CD4-positive, alpha-beta T cell treated with Interferon alpha-2 for 1 hour (primary cell): ENCODE measurements around the gene CNTNAP2.

Experiments used
- DNase-seq, 2 donors: peaks; one replicate each; pipeline ENCODE4 v3.0.0-alpha.2; 2020 to 2022

Gene CNTNAP2

GRCh38 chr7:146449625-146450024 lies 333.0 kb downstream of the CNTNAP2 start:
- no peak for DNase-seq

DNA sequence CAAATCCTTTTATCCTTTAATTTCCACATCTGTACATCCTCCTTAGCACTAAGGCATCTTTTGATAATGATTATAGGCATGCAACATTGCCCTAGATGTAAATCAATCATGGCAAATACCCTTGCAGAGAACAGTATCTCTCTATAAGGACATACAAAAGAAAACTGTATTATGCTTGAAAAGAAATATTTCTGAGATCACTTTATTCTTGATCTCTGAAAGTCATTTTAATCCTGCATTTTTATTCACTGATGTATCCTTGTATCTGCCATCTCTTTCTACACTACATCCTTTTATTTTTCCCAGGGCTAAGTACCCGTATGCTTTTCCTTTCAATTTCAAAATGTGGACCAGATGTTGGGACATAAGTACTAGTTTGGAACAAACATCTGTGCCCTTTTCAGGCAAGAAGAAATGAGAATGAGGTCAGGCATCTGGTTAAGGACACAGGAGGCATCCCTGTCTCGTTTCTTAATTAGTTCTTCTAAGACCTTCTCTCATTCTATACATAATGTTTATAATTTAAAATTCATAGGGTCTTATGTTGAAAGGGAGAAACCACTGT lies 338.6 kb downstream of the CNTNAP2 start:
- DNase-seq: no peak

DNA sequence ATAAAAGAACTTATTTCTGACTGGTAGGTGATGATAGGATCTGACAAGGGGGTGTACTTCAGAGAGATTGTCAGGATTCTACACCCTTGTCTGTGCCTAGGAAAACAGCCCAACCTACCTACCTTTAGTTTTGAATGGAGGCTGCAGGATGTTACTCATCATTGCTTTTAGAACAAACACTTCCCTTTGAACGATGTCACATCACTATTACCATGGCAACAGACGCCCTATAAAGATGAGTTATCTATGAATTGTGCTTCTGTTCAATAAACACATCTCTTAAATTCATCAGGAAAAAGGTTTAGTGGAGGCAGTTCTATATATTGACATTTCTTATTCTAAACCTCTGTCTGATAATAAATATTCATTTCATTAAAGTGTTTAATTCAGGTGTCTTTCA lies 362.4 kb downstream of the CNTNAP2 start:
- DNase-seq: no peak

DNA sequence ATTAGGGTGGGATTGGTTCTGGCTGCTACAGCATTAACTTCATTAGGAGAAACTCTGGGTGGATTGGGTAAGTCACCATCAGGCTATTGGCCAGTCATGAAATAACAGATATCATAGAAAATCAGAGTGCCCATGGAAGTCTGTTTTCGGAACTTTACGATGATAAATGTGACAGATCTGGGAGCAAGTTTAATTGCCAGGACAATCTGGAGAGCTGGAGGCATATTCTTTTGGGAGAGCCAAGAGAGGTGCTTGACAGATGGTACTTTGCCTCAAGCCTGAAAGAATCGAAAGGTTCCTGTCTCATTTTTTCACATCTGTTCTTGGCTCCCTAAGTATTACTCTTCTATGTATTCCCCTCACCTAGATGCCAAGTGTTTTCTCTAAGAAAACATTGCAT lies 369.9 kb downstream of the CNTNAP2 start:
- no peak for DNase-seq

GRCh38 chr7:146492017-146492416 lies 375.4 kb downstream of the CNTNAP2 start:
- DNase-seq: no peak

GRCh38 chr7:146494952-146495596 lies 378.5 kb downstream of the CNTNAP2 start:
- no peak for DNase-seq

DNA sequence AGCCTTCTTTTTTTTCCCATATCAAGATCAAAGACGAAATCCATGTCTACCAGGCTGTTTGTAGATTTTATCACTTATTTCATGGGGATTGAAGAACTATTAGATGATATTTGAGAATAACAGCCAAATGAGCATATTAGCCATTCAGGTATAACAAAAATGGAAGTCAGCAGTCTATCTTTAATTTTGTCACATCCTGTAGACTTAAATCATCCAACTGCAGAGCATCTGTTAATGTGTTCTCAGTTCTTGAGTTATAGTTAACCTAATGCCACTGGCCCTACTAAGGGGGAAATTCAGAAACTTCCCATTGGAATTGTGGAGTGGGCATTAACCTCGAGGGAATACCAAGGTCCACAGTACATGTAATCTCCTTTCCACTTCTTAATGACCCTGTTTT lies 380.1 kb downstream of the CNTNAP2 start:
- no peak for DNase-seq

- DNase-seq: no peak
Observed at GRCh38 chr7:146499970-146500369, 383.4 kb downstream of the CNTNAP2 start.

- DNase-seq: no peak
Observed at GRCh38 chr7:146503844-146504243, 387.2 kb downstream of the CNTNAP2 start.

DNA sequence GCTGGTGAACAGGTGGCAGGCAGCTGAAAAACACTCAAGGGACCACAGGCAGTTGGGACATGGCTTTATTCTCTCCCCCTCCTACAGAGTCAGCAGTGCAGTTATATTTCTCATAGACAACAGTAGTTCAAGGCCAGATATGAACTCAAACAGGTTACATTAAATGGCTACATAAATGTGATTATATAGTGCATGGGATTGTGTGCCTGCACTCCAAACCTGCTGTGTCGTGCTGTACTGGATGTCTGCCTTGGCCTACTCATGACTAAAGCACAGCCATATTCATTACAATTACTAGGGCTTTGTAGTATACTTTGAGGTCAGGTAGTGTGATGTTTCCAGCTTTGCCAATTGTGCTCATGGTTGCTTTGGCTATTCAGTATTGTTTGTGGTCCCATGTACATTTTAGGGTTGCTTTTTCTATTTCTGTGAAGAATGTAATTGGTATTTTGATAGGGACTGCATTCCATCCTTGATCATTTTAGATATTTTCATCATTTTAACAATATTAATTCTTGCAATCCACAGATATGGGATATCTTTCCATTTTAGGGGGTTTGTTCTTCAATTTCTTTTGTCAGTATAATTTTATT lies 393.6 kb downstream of the CNTNAP2 start:
- no peak for DNase-seq

GRCh38 chr7:146514304-146514703 lies 397.7 kb downstream of the CNTNAP2 start:
- DNase-seq: no peak

- DNase-seq: no peak
Observed at GRCh38 chr7:146528581-146528980, 412.0 kb downstream of the CNTNAP2 start.

DNA sequence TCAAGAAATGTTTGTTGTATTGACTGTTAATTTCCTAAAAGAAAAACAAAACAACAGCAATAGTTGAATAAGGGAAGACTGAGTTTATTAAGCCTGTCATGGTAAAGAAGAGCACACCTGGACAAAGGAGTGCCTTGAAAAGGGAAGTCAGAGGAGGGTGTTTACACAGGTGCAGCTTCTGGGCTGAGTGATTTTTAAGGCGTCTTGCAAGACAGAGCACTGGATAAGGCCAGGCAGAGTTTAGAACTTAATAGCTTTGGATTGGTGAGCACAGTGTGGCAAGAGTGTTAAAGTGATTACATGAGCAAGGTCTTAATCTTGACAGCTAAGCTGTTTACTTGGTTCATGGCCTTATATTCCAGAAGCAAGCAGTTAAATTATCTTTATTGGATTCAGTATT lies 423.2 kb downstream of the CNTNAP2 start:
- DNase-seq: no peak

GRCh38 chr7:146542101-146542500 lies 425.5 kb downstream of the CNTNAP2 start:
- DNase-seq: no peak

GRCh38 chr7:146544748-146545147 lies 428.1 kb downstream of the CNTNAP2 start:
- DNase-seq: no peak

DNA sequence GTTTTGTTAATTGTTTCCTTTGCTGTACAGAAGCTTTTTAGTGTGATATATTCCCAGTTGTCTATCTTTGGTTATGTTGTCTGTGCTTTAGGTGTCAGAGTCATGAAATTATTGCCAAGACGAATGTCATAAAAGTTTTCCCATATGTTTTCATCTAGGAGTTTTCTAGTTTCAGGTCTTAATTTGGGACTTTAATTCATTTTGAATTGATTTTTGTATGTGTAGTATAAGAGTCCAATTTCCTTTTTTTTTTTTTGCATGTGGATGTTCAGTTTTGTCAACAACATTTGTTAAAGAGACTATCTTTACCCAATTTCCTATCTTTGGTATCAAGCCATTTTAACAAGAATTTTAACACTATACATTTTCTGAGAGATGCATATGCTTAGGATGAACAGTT lies 432.2 kb downstream of the CNTNAP2 start:
- DNase-seq: no peak

GRCh38 chr7:146554556-146554955 lies 438.0 kb downstream of the CNTNAP2 start:
- DNase-seq: no peak

DNA sequence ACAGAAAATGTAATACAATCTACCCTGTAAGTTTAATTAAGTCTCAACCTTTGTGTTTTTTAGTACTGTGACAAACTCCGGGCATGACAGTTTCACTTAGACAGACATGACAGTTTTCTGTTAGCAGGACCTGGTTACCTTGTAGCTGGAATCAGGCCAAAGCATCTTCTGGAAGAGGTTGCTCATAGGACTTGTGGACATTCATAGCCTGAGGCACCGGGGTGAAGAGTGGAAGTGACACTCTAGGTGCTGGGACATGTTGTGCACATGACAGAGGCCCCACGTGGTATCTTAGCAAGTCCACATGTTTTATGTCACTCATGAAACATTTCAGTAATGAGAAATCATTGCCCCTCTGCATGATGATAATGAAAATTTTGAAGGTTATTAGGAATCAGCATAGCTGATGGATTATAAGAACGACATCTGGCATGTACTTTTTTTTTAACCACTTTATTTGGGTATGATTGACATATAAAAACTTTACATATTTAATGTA lies 441.4 kb downstream of the CNTNAP2 start:
- DNase-seq: no peak

GRCh38 chr7:146565872-146566271 lies 449.3 kb downstream of the CNTNAP2 start:
- DNase-seq: no peak

GRCh38 chr7:146575903-146576302 lies 459.3 kb downstream of the CNTNAP2 start:
- no peak for DNase-seq

DNA sequence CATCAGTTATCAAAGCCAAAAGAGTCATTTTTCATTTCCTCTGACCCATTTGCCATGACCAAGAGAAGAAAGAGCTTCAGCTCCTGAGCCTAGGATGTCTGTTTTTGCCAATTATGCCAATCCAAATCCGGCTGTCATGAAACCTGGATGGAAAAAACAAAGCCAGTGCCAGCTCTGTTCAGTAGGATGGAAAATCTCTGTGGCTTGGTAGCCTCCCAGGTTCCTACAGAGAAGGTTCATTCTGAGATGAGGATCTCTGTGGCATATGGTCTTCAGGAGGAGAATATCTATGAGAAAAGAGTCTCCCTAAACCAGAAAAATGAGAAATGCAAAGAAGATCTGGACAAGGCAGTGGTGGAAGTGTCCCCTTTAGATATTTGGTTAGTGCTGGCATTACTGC lies 475.4 kb downstream of the CNTNAP2 start:
- DNase-seq: no peak

- DNase-seq: no peak
Observed at GRCh38 chr7:146606628-146607027, 490.0 kb downstream of the CNTNAP2 start.

DNA sequence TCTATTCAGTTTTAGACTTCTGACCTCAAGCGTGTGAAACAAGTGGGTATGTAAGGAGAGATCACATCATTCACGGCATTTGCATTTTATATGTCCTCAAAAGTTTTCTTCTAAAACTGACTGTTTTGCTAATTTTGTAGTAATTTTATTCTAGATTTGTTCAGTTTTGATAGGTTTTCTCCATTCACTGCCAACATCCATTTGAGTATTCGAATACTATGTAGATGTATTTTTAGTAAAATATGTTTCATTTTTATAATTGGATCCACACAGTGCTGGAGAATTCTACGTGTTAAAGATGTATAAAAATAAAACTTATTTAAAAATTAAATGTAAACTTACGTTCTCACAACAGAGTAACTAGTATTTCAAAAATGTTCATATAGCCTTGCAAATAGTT lies 503.0 kb downstream of the CNTNAP2 start:
- no peak for DNase-seq

GRCh38 chr7:146626912-146627311 lies 510.3 kb downstream of the CNTNAP2 start:
- DNase-seq: no peak
